Measurements from ENCODE around the gene RCVRN.

RCVRN gene

DNA sequence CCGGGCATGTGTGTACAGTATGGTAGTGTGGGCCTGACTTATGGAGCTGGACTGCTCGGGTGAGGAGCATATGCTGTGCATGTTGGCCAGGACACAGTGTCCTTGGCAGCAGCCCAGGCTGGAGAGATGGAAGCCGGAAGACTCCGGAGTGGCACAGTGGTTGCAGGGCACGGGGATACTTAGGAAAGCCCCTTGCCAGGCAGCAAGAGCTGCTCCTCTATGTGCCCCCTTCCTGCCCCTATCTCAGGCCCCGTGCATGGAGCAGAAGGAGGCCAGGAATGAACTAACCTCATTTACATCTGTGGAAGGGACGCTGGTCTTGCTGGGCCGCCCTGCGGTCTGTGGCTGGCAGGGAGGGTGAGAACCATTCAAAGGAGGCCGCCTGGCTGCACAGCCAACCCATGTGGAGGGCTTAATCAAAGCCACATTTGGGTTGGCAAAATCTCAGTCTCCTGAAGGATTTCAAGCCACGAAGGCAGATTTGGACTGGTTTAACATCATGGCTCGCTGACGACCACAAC is 32.2 kb upstream of the RCVRN start:
- Histone ChIP-seq H3K27ac (ENCODE audit: insufficient read depth, low read depth, low read length, poor library complexity, severe bottlenecking) (no peak overlapping the region), H3K9me3 (ENCODE audit: control insufficient read depth, low read length) (peaks cover 4% of the 10 kb centered on the region), H3K4me1 (ENCODE audit: control insufficient read depth, insufficient read depth, low read length) (no peaks in the 10 kb centered on the region), H3K27me3 (ENCODE audit: control insufficient read depth, insufficient read depth, low read length, poor library complexity, severe bottlenecking) (no peaks in the 10 kb centered on the region), H3K4me3 (ENCODE audit: insufficient read depth, low read depth, low read length) (no peak overlapping the region), H3K36me3 (ENCODE audit: control insufficient read depth, insufficient read depth, low read length) (no peaks in the 10 kb centered on the region)
- 81 to 84% methylated on average over 13 of the region's 13 CpGs for WGBS, 2 experiments

DNA sequence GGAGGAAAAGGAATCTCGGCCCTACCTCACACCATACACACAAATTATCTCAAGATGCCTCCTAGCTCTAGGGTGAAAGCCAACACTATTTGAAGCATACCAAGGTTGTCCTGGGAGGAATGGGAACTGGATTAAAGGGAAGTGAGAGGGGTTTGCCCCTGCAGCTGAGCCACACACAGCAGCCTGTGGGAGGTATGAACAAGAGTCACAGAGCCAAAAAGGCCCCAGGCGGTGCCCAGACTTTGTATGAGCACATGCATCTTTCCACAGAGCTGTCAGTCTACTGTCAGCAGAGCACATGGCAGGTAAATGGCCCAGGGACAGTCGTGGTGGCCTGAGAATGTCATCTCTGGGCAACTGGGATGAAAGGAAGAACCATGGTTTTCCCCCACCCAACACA is 31.0 kb upstream of the RCVRN start:
- Histone ChIP-seq H3K9me3 (ENCODE audit: control insufficient read depth, low read length) (peaks cover 4% of the 10 kb centered on the region), H3K4me3 (ENCODE audit: insufficient read depth, low read depth, low read length) (no peak overlapping the region), H3K27ac (ENCODE audit: insufficient read depth, low read depth, low read length, poor library complexity, severe bottlenecking) (no peak overlapping the region), H3K4me1 (ENCODE audit: control insufficient read depth, insufficient read depth, low read length) (peaks cover 5% of the 10 kb centered on the region), H3K36me3 (ENCODE audit: control insufficient read depth, insufficient read depth, low read length) (no peaks in the 10 kb centered on the region), H3K27me3 (ENCODE audit: control insufficient read depth, insufficient read depth, low read length, poor library complexity, severe bottlenecking) (no peaks in the 10 kb centered on the region)
- WGBS, 2 experiments = 80 to 90% methylated on average over 2 of the region's 3 CpGs

DNA sequence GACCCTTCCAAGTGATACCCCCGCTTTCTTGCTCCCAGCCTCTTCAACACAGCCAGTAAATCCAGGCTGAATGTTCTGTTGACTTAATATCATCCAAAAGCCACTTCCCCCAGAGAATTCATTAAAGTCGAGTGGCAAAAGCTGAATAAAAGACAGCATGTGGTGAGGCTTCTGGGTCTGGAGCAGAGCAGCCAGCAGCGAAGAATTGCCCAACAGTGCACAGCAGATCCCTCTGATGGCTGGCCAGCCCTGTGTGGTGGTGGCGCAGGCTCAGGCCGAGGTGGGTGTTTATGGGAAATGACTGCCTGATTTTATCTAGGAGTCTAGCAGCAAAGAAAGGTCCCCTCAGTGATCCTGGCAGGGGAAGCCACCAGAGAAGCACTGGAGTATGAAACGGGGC is 30.3 kb upstream of the RCVRN start:
- Histone ChIP-seq H3K9me3 (ENCODE audit: control insufficient read depth, low read length) (peaks cover 4% of the 10 kb centered on the region), H3K4me3 (ENCODE audit: insufficient read depth, low read depth, low read length) (no peak overlapping the region), H3K27me3 (ENCODE audit: control insufficient read depth, insufficient read depth, low read length, poor library complexity, severe bottlenecking) (no peaks in the 10 kb centered on the region), H3K4me1 (ENCODE audit: control insufficient read depth, insufficient read depth, low read length) (peaks cover 5% of the 10 kb centered on the region), H3K36me3 (ENCODE audit: control insufficient read depth, insufficient read depth, low read length) (no peaks in the 10 kb centered on the region), H3K27ac (ENCODE audit: insufficient read depth, low read depth, low read length, poor library complexity, severe bottlenecking) (no peak overlapping the region)
- WGBS, 2 experiments = 89 to 91% methylated on average over 6 of the region's 6 CpGs

DNA sequence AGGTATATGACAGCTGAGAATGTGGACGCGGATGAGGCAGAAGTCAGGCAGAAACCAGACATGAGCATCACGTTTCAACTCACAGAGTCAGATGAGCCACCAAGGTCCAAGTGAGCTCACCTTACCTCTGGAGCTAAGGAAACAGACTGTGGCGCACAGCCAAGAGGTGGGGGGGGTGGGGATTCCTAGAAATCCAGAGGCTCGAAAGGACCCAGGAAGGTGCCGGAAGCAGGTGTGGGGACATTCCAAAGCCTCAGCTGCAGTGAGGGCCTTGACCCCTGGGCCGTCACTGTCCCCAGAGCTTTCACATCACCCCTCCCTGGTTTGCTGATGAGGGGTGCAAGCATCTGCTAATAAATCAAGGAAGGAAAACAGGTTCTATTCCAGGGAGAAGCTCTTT is 29.3 kb upstream of the RCVRN start:
- peaks cover 5% of the 10 kb centered on the region for H3K4me1 ChIP-seq (ENCODE audit: control insufficient read depth, insufficient read depth, low read length)
- WGBS, 2 experiments = 96 to 98% methylated on average over 7 of the region's 7 CpGs
- no peak overlapping the region for H3K27ac ChIP-seq (ENCODE audit: insufficient read depth, low read depth, low read length, poor library complexity, severe bottlenecking)
- H3K36me3 ChIP-seq (ENCODE audit: control insufficient read depth, insufficient read depth, low read length) = no peaks in the 10 kb centered on the region
- H3K27me3 ChIP-seq (ENCODE audit: control insufficient read depth, insufficient read depth, low read length, poor library complexity, severe bottlenecking) = no peaks in the 10 kb centered on the region
- peaks cover 4% of the 10 kb centered on the region for H3K9me3 ChIP-seq (ENCODE audit: control insufficient read depth, low read length)
- H3K4me3 ChIP-seq (ENCODE audit: insufficient read depth, low read depth, low read length) = no peak overlapping the region

DNA sequence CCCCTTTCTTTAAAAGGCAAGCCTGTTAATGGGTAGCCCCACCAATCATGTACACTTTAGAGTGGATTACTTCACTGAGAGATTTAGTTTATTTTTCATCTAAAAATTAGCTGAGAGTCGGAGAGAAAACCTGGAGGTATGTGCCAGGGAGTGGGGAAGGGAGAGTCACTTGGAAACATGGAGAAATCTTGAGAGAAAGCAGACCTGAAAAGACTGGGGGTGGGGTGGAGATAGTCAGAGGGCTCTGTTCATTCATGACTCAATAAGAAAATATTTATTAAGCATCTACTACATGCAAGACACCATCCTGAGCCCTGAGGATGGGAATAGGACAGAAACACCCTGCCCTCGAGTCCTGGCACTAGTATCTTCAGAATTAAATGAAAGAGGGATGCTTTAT is 27.4 kb upstream of the RCVRN start:
- H3K36me3 ChIP-seq (ENCODE audit: control insufficient read depth, insufficient read depth, low read length) = no peaks in the 10 kb centered on the region
- no peak overlapping the region for H3K4me3 ChIP-seq (ENCODE audit: insufficient read depth, low read depth, low read length)
- no peaks in the 10 kb centered on the region for H3K27me3 ChIP-seq (ENCODE audit: control insufficient read depth, insufficient read depth, low read length, poor library complexity, severe bottlenecking)
- WGBS, 2 experiments = 91 to 96% methylated on average over 2 of the region's 2 CpGs
- peaks cover 5% of the 10 kb centered on the region for H3K4me1 ChIP-seq (ENCODE audit: control insufficient read depth, insufficient read depth, low read length)
- H3K9me3 ChIP-seq (ENCODE audit: control insufficient read depth, low read length) = no peaks in the 10 kb centered on the region
- no peak overlapping the region for H3K27ac ChIP-seq (ENCODE audit: insufficient read depth, low read depth, low read length, poor library complexity, severe bottlenecking)

DNA sequence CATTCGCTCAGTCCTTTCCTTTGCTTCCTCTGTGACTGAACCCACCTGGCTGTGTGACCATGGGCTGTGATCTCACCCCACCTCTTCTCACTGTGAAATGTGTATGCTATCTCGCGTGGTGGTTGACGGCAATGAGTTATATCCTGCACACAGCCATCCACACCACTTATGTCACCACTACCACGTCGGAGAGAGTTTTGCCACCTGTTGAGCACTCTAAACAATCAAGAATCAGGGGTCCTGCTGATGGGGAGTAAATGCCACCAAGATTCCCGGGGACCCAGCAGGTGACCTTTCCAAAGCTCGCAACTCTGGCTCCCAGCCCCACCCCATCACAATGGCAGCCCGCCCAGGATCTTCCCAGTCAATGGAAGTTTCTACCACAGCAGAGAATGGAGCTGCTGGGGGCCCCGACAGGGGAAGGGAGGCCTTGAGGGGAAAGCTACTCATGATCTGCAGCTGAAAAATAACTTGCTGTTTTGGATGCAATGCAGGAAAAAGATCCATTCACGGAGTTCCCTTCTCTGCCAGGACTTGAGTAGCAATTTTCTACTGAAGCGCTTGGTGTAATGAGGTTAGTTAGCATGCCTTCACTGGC is 26.2 kb upstream of the RCVRN start:
- Histone ChIP-seq H3K9me3 (ENCODE audit: control insufficient read depth, low read length) (no peaks in the 10 kb centered on the region), H3K4me1 (ENCODE audit: control insufficient read depth, insufficient read depth, low read length) (peaks cover 5% of the 10 kb centered on the region), H3K27me3 (ENCODE audit: control insufficient read depth, insufficient read depth, low read length, poor library complexity, severe bottlenecking) (no peaks in the 10 kb centered on the region), H3K36me3 (ENCODE audit: control insufficient read depth, insufficient read depth, low read length) (no peaks in the 10 kb centered on the region), H3K27ac (ENCODE audit: insufficient read depth, low read depth, low read length, poor library complexity, severe bottlenecking) (no peak overlapping the region), H3K4me3 (ENCODE audit: insufficient read depth, low read depth, low read length) (no peak overlapping the region)
- 57 to 58% methylated on average over 12 of the region's 12 CpGs for WGBS, 2 experiments

DNA sequence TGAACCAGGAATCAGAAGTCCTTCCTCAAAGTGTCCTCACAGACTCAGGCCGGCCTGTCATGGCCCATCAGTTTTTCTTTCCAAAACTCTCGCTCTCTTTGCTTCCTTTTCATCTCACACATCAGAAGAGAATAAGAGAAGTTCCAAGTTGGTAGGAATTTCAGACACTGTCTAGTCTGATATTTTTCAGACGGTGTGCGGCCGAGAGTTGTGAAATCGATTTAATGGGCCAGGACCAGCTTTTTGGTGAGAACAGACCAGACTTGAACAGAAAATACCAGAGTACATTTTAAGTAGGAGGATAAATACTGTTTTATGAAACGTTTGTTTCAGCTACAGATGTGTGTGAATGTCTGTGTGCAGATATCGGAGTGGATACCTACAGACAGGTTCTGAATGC is 24.8 kb upstream of the RCVRN start:
- H3K4me3 ChIP-seq (ENCODE audit: insufficient read depth, low read depth, low read length) = no peak overlapping the region
- 88% methylated on average over 8 of the region's 8 CpGs for WGBS, 2 experiments
- H3K9me3 ChIP-seq (ENCODE audit: control insufficient read depth, low read length) = no peaks in the 10 kb centered on the region
- H3K36me3 ChIP-seq (ENCODE audit: control insufficient read depth, insufficient read depth, low read length) = no peaks in the 10 kb centered on the region
- H3K27ac ChIP-seq (ENCODE audit: insufficient read depth, low read depth, low read length, poor library complexity, severe bottlenecking) = no peak overlapping the region
- H3K4me1 ChIP-seq (ENCODE audit: control insufficient read depth, insufficient read depth, low read length) = peaks cover 8% of the 10 kb centered on the region
- no peaks in the 10 kb centered on the region for H3K27me3 ChIP-seq (ENCODE audit: control insufficient read depth, insufficient read depth, low read length, poor library complexity, severe bottlenecking)

DNA sequence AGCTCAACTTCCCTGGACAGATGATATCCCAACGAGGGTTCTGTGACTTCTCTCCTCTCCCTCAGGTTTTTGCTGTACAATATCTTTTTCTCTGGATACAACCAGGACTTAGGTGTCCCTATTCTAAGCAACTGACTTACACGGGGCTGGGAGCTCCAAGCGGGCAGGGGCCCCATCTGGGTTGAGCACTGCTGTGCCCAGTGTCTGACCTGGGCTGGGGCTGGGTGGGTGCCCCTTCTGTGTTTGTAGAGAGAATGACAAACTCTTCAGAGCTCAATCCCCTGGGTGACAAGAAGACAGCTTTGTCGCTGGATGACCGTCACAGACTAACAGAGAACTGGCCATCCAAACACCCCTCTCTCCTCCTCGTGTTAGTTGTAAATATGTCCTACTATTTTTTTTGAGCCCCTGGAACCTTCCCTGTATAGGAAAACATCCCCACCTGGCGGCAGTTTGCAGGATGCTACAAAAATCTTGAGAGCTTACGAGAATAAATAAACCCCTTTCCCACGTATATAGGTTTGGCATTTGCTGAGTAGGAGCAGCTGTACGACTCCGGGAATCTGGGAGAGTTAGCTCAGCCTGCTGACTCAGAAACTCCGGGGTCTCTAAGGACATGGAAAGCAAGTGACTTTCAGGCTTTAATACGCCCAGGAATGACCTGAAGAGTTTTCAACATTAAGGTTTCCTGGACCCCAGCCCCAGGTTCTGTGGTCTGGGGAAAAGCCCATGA is 23.7 kb upstream of the RCVRN start:
- 67 to 70% methylated on average over 13 of the region's 13 CpGs for WGBS, 2 experiments
- no peaks in the 10 kb centered on the region for H3K9me3 ChIP-seq (ENCODE audit: control insufficient read depth, low read length)
- no peaks in the 10 kb centered on the region for H3K36me3 ChIP-seq (ENCODE audit: control insufficient read depth, insufficient read depth, low read length)
- no peak overlapping the region for H3K27ac ChIP-seq (ENCODE audit: insufficient read depth, low read depth, low read length, poor library complexity, severe bottlenecking)
- H3K27me3 ChIP-seq (ENCODE audit: control insufficient read depth, insufficient read depth, low read length, poor library complexity, severe bottlenecking) = no peaks in the 10 kb centered on the region
- no peak overlapping the region for H3K4me3 ChIP-seq (ENCODE audit: insufficient read depth, low read depth, low read length)
- H3K4me1 ChIP-seq (ENCODE audit: control insufficient read depth, insufficient read depth, low read length) = peaks cover 9% of the 10 kb centered on the region

DNA sequence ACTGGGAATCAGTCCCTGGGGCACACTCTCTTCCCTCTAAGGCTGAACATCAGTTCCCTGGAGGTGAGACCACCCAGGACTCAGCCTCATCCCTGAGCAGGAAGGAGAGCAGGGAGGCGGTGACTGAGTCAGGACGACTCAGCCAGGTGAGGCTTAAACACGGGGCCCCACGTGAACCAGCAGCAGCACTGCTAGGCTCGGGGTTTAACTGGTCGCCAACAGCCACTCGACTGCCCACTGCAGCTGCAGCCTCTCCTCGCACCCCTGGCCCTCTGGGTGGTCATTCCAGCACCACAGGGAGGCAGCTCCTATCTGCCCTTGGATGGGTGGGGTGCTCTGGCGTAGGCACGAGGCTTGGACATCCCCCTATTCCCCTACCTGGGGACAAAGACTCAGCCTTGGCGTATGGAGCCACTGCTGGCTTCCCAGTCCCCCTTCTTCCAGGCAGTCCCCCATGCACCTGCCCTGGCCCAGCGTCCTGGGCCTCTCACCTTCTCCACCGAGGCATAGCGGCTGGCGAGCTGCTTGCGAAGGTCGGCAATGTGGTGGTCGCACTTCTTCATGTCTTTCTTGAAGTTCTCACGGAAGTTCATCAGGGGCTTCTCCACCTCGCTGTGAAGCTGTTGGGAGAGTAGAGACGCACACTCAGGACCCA is 21.2 kb upstream of the RCVRN start:
- H3K9me3 ChIP-seq (ENCODE audit: control insufficient read depth, low read length) = no peaks in the 10 kb centered on the region
- H3K4me1 ChIP-seq (ENCODE audit: control insufficient read depth, insufficient read depth, low read length) = peaks cover 6% of the 10 kb centered on the region
- H3K36me3 ChIP-seq (ENCODE audit: control insufficient read depth, insufficient read depth, low read length) = no peaks in the 10 kb centered on the region
- H3K27ac ChIP-seq (ENCODE audit: insufficient read depth, low read depth, low read length, poor library complexity, severe bottlenecking) = no peak overlapping the region
- H3K4me3 ChIP-seq (ENCODE audit: insufficient read depth, low read depth, low read length) = no peak overlapping the region
- 93 to 94% methylated on average over 21 of the region's 21 CpGs for WGBS, 2 experiments
- no peaks in the 10 kb centered on the region for H3K27me3 ChIP-seq (ENCODE audit: control insufficient read depth, insufficient read depth, low read length, poor library complexity, severe bottlenecking)

DNA sequence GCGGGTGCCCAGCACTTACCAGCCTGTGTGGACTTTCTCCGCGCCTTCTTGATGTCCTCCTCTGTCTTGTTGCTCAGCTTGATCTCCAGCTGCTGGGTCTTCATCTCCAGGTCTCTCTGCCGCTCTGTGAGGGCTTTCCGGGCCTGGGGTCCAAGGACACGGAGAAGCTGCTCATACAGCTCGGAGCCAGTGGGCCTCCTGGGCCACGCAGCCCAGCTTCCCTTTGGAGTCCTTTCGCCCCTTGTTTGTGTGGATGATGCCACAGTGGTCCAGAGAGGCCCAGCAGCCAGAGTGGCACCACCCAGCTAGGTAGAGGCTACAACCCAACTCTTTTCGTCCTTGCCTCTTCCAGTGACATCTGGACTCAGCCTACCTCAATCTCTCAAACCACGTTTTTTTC is 20.4 kb upstream of the RCVRN start:
- peaks cover 5% of the 10 kb centered on the region for H3K4me1 ChIP-seq (ENCODE audit: control insufficient read depth, insufficient read depth, low read length)
- no peaks in the 10 kb centered on the region for H3K36me3 ChIP-seq (ENCODE audit: control insufficient read depth, insufficient read depth, low read length)
- 95% methylated on average over 11 of the region's 11 CpGs for WGBS, 2 experiments

More for the DNA sequence above, 20.4 kb upstream of the RCVRN start:
- Histone ChIP-seq H3K4me3 (ENCODE audit: insufficient read depth, low read depth, low read length) (no peak overlapping the region), H3K27ac (ENCODE audit: insufficient read depth, low read depth, low read length, poor library complexity, severe bottlenecking) (no peak overlapping the region), H3K9me3 (ENCODE audit: control insufficient read depth, low read length) (no peaks in the 10 kb centered on the region), H3K27me3 (ENCODE audit: control insufficient read depth, insufficient read depth, low read length, poor library complexity, severe bottlenecking) (no peaks in the 10 kb centered on the region)
